ENCODE results near the gene IPP.

DNA sequence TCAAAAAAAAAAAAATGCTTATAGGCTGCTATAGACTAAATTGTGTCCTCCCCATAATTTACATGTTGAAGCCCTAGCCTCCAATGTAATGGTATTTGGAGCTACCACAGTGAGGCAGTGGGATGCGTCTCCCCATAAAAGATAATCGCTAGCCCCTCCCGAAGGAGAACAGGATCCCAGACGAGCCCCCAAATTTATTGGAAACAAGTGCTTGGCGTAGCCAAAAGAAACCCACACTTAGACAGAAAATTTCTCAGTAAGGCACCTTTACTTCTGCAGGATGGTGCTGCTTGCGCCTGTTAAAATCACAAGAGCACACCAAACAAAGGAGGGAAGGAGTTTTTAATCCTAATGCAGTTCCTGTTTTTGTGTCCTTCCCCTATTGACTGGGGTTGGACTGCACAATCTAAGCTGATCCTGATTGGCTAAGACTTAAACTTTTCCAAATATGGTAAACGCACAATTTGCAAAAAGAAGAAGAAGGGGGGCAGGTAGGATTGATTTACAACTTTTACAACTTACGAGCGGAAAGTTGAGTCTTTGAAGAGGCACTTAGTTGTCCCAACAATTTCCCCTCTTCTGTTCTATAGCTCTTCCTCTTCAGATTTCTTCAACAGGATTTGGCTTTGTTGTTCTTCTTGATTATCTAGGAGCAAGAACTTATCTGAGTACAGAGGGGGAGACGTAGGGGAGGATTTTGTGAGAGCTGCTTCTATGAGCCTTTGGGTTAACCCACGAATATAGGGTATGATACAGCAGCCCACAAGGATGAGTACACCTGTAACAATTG lies 3.0 kb upstream of the IPP start:
- TF ChIP-seq, protein P1, sequence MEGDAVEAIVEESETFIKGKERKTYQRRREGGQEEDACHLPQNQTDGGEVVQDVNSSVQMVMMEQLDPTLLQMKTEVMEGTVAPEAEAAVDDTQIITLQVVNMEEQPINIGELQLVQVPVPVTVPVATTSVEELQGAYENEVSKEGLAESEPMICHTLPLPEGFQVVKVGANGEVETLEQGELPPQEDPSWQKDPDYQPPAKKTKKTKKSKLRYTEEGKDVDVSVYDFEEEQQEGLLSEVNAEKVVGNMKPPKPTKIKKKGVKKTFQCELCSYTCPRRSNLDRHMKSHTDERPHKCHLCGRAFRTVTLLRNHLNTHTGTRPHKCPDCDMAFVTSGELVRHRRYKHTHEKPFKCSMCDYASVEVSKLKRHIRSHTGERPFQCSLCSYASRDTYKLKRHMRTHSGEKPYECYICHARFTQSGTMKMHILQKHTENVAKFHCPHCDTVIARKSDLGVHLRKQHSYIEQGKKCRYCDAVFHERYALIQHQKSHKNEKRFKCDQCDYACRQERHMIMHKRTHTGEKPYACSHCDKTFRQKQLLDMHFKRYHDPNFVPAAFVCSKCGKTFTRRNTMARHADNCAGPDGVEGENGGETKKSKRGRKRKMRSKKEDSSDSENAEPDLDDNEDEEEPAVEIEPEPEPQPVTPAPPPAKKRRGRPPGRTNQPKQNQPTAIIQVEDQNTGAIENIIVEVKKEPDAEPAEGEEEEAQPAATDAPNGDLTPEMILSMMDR (IDR thresholded peaks at IDR 0.05): no peak
- TF ChIP-seq POLR2AphosphoS5 (IDR thresholded peaks at IDR 0.05): no peak

Measured in sigmoid colon (tissue), 4 donors.